ENCODE data around the gene EXOSC1. TPM values are rescaled to one million over a fixed set of nuclear protein-coding genes. Genes with fewer than 3 reads are reported as not detected.
A peak's percentile ranks its signal among the peaks of the same experiment; 100 is the strongest.

EXOSC1 gene, protein sequence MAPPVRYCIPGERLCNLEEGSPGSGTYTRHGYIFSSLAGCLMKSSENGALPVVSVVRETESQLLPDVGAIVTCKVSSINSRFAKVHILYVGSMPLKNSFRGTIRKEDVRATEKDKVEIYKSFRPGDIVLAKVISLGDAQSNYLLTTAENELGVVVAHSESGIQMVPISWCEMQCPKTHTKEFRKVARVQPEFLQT
- 27.1 TPM for total RNA-seq

DNA sequence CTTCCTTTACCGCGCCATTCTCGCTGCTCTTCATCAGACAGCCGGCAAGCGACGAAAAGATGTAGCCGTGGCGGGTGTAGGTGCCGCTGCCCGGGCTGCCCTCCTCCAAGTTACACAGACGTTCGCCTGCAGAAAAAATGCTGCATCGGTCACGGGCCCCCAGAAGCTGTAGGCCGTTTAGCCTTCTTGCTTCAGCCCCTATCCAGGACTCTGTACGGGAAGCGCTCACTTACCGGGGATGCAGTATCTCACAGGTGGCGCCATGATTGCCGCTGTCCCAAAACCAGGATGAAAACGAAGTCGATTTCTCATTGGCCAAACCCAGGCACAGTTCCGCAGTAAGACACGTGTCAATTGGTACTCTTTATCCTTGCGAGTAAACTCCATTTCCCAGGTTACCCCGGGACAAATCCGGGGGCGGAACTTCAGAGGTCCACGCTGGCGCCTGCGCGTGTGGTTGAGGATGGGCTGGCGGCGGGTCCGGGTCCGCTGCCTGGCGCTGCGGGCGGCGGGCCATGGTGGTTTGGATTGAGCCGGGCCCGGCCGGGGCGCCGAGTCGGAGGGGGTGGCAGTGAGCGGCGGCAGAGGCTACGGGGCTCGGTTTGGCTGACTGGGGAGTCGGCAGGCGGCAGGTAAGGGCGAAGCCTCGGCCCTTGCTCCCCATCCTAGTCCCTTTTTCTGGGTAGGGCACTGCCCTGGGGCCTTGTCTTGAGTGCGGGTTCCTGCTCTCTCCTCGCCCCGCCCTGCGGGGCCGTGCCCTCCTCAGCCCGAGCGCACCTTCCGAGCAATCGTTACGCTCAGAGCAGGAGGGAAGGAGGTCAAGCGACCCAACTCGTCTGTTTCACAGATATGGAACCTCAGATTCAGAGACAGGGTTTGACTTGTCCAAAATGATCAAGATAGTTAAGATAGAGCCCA, at the start of gene EXOSC1, which contains the start of gene ZDHHC16:
Gene EXOSC1, minus strand, starts transcription at position 285 of the 918 bp plus-strand sequence. Its CDS starts 21 bp downstream, at position 264.
Gene ZDHHC16, plus strand, starts transcription at position 454 of the 918 bp plus-strand sequence. CDS start 5,501 bp downstream, outside the sequence.
- no peaks in the 10 kb centered on the region for H3K27me3 ChIP-seq (ENCODE audit: control insufficient read depth in 3 of 3, insufficient read depth in 3 of 3, low read length in 3 of 3)
- peak within 1 kb of the TSS; percentile 32 for H3K27ac ChIP-seq (ENCODE audit: low read depth, low read length)
- peaks cover 26 to 34% (median 29%) of the 10 kb centered on the region in 3 donors for H3K4me1 ChIP-seq (ENCODE audit: control insufficient read depth in 3 of 3, insufficient read depth in 3 of 3, low read length in 3 of 3)

DNA sequence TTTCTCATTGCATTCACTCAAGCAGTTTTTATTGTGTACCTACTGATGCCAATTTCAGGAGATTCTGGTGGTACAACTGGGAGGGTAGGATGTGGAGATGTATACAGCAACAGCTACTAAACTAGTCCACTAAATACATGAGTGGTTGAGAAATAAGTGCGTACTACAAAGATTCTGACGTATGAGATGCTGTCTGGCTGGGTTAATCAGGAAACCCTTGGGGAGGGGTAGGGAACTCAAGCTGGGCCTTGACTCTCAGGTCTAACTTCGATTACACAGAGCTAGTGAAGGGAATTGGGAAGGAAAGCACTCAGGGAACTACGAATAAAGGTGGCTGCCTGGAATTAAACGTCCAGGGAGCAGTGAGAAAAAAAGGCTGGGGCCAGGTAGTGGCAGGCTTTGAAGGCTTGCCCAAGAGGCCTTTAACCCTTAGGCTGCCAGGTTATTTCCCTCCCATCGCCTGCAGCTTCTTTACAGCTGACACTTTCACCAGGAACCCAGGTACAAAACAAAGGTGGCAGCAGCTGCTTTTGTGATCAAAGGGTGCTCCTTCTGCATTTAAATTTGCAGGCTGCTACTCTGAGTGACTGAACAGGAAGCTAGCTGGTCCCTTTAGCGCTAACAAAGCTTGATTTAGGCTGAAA, 49.2 kb upstream of the EXOSC1 start:
- H3K27ac ChIP-seq (ENCODE audit: low read depth, low read length): peak overlapping the region; percentile 9

More for the DNA sequence above, at the start of gene EXOSC1, which contains the start of gene ZDHHC16:
- Histone ChIP-seq H3K36me3 (ENCODE audit: control insufficient read depth in 3 of 3, insufficient read depth in 3 of 3, low read length in 3 of 3) (peaks cover 8 to 12% (median 11%) of the 10 kb centered on the region in 3 donors), H3K9ac (ENCODE audit: low read depth in 1 of 3, low read length in 3 of 3) (peak within 1 kb of the TSS; percentile 63 to 90 (median 80)), H3K9me3 (ENCODE audit: control insufficient read depth in 3 of 3, low read length in 3 of 3) (no peaks in the 10 kb centered on the region), H3K4me3 (ENCODE audit: low read length in 3 of 3) (peak within 1 kb of the TSS; percentile 95 to 99 (median 99))

DNA sequence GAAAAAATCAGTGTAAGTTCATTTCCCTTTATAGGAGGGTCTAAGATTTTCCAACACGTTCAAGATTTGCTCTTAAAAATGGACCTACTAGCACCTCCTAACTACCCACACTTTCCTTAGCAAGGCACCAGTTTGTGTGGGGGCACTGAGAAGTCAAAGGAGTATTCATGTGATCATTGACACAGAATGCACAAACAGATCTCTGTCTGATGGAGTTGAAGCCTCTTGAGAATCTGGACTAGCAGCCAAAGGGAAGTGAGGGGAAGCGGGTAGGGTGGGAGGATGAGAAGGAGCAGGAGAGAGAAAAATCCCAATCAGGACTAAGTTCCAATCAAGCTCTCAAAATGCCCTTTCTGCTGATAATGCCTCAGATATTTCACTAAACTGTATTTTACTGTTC, 48.3 kb upstream of the EXOSC1 start:
- Histone ChIP-seq H3K4me1 (ENCODE audit: control insufficient read depth in 3 of 3, insufficient read depth in 3 of 3, low read length in 3 of 3) (peaks cover 35 to 64% (median 45%) of the 10 kb centered on the region in 3 donors), H3K36me3 (ENCODE audit: control insufficient read depth in 3 of 3, insufficient read depth in 3 of 3, low read length in 3 of 3) (peaks cover 0 to 3% (median 0%) of the 10 kb centered on the region in 3 donors), H3K27me3 (ENCODE audit: control insufficient read depth in 3 of 3, insufficient read depth in 3 of 3, low read length in 3 of 3) (no peaks in the 10 kb centered on the region), H3K9ac (ENCODE audit: low read depth in 1 of 3, low read length in 3 of 3) (peak overlapping the region in 1 of 3 donors; percentile 3), H3K9me3 (ENCODE audit: control insufficient read depth in 3 of 3, low read length in 3 of 3) (no peaks in the 10 kb centered on the region), H3K4me3 (ENCODE audit: low read length in 3 of 3) (no peak overlapping the region), H3K27ac (ENCODE audit: low read depth, low read length) (peak overlapping the region; percentile 26)

More for the DNA sequence above, 49.2 kb upstream of the EXOSC1 start:
- peaks cover 36 to 65% (median 42%) of the 10 kb centered on the region in 3 donors for H3K4me1 ChIP-seq (ENCODE audit: control insufficient read depth in 3 of 3, insufficient read depth in 3 of 3, low read length in 3 of 3)
- peak overlapping the region in 2 of 3 donors; percentile 25 to 50 for H3K9ac ChIP-seq (ENCODE audit: low read depth in 1 of 3, low read length in 3 of 3)
- no peaks in the 10 kb centered on the region for H3K27me3 ChIP-seq (ENCODE audit: control insufficient read depth in 3 of 3, insufficient read depth in 3 of 3, low read length in 3 of 3)
- no peak overlapping the region for H3K4me3 ChIP-seq (ENCODE audit: low read length in 3 of 3)
- no peaks in the 10 kb centered on the region for H3K9me3 ChIP-seq (ENCODE audit: control insufficient read depth in 3 of 3, low read length in 3 of 3)
- H3K36me3 ChIP-seq (ENCODE audit: control insufficient read depth in 3 of 3, insufficient read depth in 3 of 3, low read length in 3 of 3): peaks cover 0 to 3% (median 0%) of the 10 kb centered on the region in 3 donors

DNA sequence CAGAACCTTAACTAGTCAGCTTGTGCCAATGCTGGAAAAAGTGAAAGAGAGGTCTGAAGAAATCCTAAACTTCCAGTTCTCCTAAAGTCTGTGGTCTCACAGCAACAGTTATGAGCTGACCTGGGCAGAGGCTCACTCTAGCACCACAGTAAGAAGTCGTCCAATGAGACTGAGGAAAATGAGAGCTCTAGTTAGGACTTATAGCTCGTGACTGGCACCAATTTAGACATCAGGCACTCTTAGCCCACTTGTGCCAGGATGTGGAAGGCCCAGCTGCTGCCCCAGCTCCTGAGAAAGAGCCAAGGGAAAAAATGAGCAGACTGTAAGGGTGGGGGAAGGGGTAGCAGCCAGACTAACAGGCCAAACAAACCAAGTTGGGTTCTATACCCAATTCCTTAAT, 44.8 kb upstream of the EXOSC1 start:
- H3K9me3 ChIP-seq (ENCODE audit: control insufficient read depth in 3 of 3, low read length in 3 of 3): no peaks in the 10 kb centered on the region
- peaks cover 0 to 3% (median 0%) of the 10 kb centered on the region in 3 donors for H3K36me3 ChIP-seq (ENCODE audit: control insufficient read depth in 3 of 3, insufficient read depth in 3 of 3, low read length in 3 of 3)
- no peaks in the 10 kb centered on the region for H3K27me3 ChIP-seq (ENCODE audit: control insufficient read depth in 3 of 3, insufficient read depth in 3 of 3, low read length in 3 of 3)
- H3K4me3 ChIP-seq (ENCODE audit: low read length in 3 of 3): peak overlapping the region in 2 of 3 donors; percentile 36 to 37
- peak overlapping the region; percentile 91 for H3K27ac ChIP-seq (ENCODE audit: low read depth, low read length)
- peak overlapping the region; percentile 45 to 57 (median 55) for H3K9ac ChIP-seq (ENCODE audit: low read depth in 1 of 3, low read length in 3 of 3)
- peaks cover 28 to 42% (median 35%) of the 10 kb centered on the region in 3 donors for H3K4me1 ChIP-seq (ENCODE audit: control insufficient read depth in 3 of 3, insufficient read depth in 3 of 3, low read length in 3 of 3)

DNA sequence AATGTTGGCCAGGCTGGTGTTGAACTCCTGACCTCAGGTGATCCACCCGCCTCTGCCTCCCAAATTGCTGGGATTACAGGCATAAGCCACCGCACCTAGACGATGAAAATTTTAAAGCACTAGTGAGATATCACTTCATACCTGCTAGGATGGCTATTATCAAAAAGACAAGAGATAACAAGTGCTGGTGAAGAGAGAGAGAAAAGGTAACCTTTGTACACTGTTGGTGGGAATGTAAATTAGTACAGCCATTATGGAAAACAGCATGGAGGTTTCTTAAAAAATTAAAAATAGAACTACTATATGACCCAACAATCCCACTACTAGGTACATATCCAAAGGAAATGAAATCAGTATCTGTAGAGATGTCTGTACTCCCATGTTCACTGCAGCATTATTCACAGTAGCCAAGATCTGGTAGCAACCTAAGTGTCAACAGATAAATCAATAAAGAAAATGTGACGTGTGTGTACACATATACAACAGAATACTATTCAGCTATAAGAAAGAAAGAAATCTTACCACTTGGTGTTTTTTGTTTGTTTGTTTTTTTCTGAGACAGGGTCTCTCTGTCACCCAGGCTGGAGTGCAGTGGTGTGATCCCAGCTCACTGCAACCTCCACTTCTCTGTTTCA, 40.0 kb upstream of the EXOSC1 start:
- H3K27me3 ChIP-seq (ENCODE audit: control insufficient read depth in 3 of 3, insufficient read depth in 3 of 3, low read length in 3 of 3): no peaks in the 10 kb centered on the region
- no peaks in the 10 kb centered on the region for H3K9me3 ChIP-seq (ENCODE audit: control insufficient read depth in 3 of 3, low read length in 3 of 3)
- H3K4me3 ChIP-seq (ENCODE audit: low read length in 3 of 3): no peak overlapping the region
- H3K4me1 ChIP-seq (ENCODE audit: control insufficient read depth in 3 of 3, insufficient read depth in 3 of 3, low read length in 3 of 3): peaks cover 13 to 18% (median 14%) of the 10 kb centered on the region in 3 donors
- H3K9ac ChIP-seq (ENCODE audit: low read depth in 1 of 3, low read length in 3 of 3): no peak overlapping the region
- H3K36me3 ChIP-seq (ENCODE audit: control insufficient read depth in 3 of 3, insufficient read depth in 3 of 3, low read length in 3 of 3): peaks cover 9 to 12% (median 11%) of the 10 kb centered on the region in 3 donors
- no peak overlapping the region for H3K27ac ChIP-seq (ENCODE audit: low read depth, low read length)

DNA sequence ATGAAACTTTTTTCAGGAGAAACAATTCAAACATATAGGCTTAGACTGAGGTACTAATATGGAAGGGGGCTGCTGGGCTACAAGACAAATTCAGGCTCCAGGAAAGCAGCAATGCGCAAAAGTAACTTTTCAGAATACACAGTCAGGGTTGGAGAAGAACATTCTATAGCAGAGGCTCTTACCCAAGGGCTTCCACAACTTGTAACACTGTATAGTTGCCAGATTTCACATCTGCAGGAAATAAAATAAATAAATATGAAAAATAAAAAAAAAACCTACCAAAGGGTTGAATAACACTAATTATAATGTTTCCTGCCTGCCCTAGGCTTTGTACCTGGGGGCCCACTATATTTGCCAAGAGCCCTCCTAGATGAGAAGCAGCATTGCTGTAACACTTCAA, 38.1 kb upstream of the EXOSC1 start:
- Histone ChIP-seq H3K9me3 (ENCODE audit: control insufficient read depth in 3 of 3, low read length in 3 of 3) (no peaks in the 10 kb centered on the region), H3K4me3 (ENCODE audit: low read length in 3 of 3) (no peak overlapping the region), H3K27me3 (ENCODE audit: control insufficient read depth in 3 of 3, insufficient read depth in 3 of 3, low read length in 3 of 3) (no peaks in the 10 kb centered on the region), H3K27ac (ENCODE audit: low read depth, low read length) (no peak overlapping the region), H3K9ac (ENCODE audit: low read depth in 1 of 3, low read length in 3 of 3) (no peak overlapping the region), H3K36me3 (ENCODE audit: control insufficient read depth in 3 of 3, insufficient read depth in 3 of 3, low read length in 3 of 3) (peaks cover 20 to 25% (median 22%) of the 10 kb centered on the region in 3 donors), H3K4me1 (ENCODE audit: control insufficient read depth in 3 of 3, insufficient read depth in 3 of 3, low read length in 3 of 3) (peaks cover 2 to 5% (median 3%) of the 10 kb centered on the region in 3 donors)

DNA sequence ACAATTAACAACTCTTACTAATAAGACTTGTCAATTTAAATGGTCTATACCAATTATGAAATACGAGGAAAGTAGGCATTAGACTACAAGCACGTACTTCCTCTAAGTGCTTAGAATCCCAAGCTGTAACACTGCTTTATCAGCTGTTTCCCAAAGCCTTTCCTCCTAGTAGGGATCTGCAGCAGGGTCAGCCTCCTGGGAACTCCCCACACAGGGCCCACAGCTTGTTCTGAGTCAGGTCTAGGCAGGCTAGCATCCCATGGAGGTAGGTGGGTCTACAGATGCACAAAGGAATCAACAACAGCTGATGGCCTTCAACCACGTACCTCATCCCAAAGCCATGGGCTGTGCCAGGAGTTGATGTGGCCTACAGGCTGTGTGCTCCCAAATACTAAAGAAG, 37.7 kb upstream of the EXOSC1 start:
- peak overlapping the region in 1 of 3 donors; percentile 30 for H3K9ac ChIP-seq (ENCODE audit: low read depth in 1 of 3, low read length in 3 of 3)
- peaks cover 0 to 5% (median 2%) of the 10 kb centered on the region in 3 donors for H3K4me1 ChIP-seq (ENCODE audit: control insufficient read depth in 3 of 3, insufficient read depth in 3 of 3, low read length in 3 of 3)
- no peaks in the 10 kb centered on the region for H3K27me3 ChIP-seq (ENCODE audit: control insufficient read depth in 3 of 3, insufficient read depth in 3 of 3, low read length in 3 of 3)
- no peak overlapping the region for H3K27ac ChIP-seq (ENCODE audit: low read depth, low read length)
- no peaks in the 10 kb centered on the region for H3K9me3 ChIP-seq (ENCODE audit: control insufficient read depth in 3 of 3, low read length in 3 of 3)
- no peak overlapping the region for H3K4me3 ChIP-seq (ENCODE audit: low read length in 3 of 3)
- H3K36me3 ChIP-seq (ENCODE audit: control insufficient read depth in 3 of 3, insufficient read depth in 3 of 3, low read length in 3 of 3): peaks cover 22 to 28% (median 25%) of the 10 kb centered on the region in 3 donors

DNA sequence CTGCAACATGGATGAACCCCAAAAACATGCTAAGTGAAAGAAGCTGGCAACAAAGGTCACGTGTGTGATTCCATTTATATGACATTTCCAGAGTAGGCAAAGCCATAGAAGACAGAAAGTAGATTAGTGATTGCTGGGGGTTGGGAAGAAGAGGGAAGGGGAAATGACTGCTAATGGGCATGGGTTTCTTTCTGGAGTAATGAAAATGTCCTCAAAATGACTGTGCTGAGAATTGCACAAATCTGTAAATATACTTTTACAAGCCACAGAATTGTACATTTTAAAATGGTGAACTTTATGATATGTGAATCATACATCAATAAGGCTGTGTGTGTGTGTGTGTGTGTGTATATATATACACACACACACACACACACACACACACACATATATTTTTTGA, 36.6 kb upstream of the EXOSC1 start:
- Histone ChIP-seq H3K4me3 (ENCODE audit: low read length in 3 of 3) (no peak overlapping the region), H3K27me3 (ENCODE audit: control insufficient read depth in 3 of 3, insufficient read depth in 3 of 3, low read length in 3 of 3) (no peaks in the 10 kb centered on the region), H3K9me3 (ENCODE audit: control insufficient read depth in 3 of 3, low read length in 3 of 3) (no peaks in the 10 kb centered on the region), H3K36me3 (ENCODE audit: control insufficient read depth in 3 of 3, insufficient read depth in 3 of 3, low read length in 3 of 3) (peaks cover 30 to 39% (median 36%) of the 10 kb centered on the region in 3 donors), H3K4me1 (ENCODE audit: control insufficient read depth in 3 of 3, insufficient read depth in 3 of 3, low read length in 3 of 3) (peaks cover 0 to 5% (median 2%) of the 10 kb centered on the region in 3 donors), H3K27ac (ENCODE audit: low read depth, low read length) (no peak overlapping the region), H3K9ac (ENCODE audit: low read depth in 1 of 3, low read length in 3 of 3) (no peak overlapping the region)

DNA sequence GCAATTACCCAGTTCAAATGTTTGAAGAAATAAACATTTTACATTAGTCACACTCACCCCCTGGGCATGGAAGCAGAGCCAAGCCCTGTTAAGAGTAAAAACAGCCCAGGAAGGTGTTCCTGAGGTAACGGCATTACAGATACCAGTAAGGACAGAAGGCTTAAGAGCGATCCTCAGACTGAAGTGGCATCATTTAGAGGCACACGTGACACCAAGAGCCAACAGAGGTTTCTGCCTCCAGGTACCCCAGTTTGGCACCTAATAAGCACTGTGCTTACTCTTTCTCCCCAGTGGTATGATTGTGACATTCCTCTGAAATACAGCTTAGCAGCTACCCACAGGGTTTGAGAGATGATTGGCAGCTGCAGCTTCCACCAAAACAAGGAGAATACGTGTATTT, 35.3 kb upstream of the EXOSC1 start:
- Histone ChIP-seq H3K36me3 (ENCODE audit: control insufficient read depth in 3 of 3, insufficient read depth in 3 of 3, low read length in 3 of 3) (peaks cover 39 to 51% (median 49%) of the 10 kb centered on the region in 3 donors), H3K27ac (ENCODE audit: low read depth, low read length) (no peak overlapping the region), H3K4me1 (ENCODE audit: control insufficient read depth in 3 of 3, insufficient read depth in 3 of 3, low read length in 3 of 3) (peaks cover 0 to 5% (median 0%) of the 10 kb centered on the region in 3 donors), H3K9me3 (ENCODE audit: control insufficient read depth in 3 of 3, low read length in 3 of 3) (no peaks in the 10 kb centered on the region), H3K27me3 (ENCODE audit: control insufficient read depth in 3 of 3, insufficient read depth in 3 of 3, low read length in 3 of 3) (no peaks in the 10 kb centered on the region), H3K9ac (ENCODE audit: low read depth in 1 of 3, low read length in 3 of 3) (no peak overlapping the region), H3K4me3 (ENCODE audit: low read length in 3 of 3) (no peak overlapping the region)
